GM19467 (cell line): Measurements from ENCODE around the gene GOLGA6L9.
"Not testable (repeated sequence)": the region's sequence is repeated elsewhere in the genome, so short reads cannot be mapped to it uniquely, and the experiment has no call there.

Experiments used
- ATAC-seq: cut with Tn5 transposase; IDR thresholded peaks from one replicate; pipeline ENCODE4 v1.9.1; 2021; ENCODE audit warnings: mild to moderate bottlenecking, moderate library complexity; ENCODE audit not compliant: unreplicated experiment

Gene GOLGA6L9, protein sequence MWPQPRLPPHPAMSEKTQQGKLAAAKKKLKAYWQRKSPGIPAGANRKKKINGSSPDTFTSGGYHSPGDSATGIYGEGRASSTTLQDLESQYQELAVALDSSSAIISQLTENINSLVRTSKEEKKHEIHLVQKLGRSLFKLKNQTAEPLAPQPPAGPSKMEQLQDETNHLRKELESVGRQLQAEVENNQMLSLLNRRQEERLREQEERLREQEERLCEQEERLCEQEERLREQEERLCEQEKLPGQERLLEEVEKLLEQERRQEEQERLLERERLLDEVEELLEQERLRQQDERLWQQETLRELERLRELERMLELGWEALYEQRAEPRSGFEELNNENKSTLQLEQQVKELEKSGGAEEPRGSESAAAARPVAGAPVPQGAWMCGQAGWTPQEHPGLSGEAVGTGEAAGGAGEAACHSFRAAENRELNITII

DNA sequence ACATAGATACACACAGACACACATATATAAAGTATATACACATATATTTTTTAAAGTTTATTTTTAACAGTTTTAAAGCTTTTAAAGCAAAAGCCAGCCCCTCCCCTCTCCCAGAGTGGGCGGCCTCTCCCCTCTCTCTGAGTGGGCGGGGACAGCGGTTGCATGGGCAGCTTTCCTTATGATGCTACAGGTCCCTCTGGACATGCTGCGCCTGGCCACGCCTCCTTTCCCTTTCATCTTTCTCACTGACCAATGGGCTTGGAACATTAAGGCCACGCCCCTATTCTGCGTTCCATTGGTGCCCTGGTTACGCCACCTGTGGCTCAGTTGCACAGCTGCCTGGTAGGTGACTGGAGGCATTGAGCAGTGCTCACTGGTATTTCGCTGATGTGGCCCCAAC lies at the start of gene GOLGA6L9:
TSS of gene GOLGA6L9 (plus strand) at position 124 of the 400 bp plus-strand sequence. CDS start at position 388, 264 bp downstream.
- ATAC-seq: not testable (repeated sequence)

DNA sequence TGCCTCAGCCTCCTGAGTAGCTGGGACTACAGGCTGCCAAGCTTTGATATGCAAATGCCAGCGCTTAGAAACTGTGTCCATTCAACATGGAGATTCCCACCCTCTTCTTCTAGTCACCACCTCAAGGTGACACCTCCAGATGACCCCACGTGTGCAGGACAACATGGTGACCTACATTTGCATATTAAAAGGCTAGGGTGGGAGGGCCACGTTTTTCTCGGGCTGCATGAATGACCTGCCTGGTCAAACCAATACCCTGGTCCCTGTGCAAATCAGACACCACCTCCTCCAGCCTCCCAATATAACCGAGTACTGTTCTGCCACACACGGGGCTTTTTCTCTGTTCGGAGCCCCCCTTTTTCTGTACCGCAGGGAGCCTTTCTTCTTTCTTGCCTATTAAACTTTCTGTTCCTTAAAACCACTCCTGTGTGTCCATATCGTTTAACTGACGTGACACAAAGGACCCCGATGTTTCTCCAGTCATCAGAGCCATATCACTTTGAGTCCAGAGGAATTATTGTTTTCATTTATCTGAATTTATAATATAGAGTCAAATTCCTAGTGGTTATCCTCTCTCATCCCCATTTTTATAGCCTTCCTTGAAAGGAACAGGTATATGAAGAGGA lies 48.2 kb upstream of the GOLGA6L9 start:
- ATAC-seq: not testable (repeated sequence)

DNA sequence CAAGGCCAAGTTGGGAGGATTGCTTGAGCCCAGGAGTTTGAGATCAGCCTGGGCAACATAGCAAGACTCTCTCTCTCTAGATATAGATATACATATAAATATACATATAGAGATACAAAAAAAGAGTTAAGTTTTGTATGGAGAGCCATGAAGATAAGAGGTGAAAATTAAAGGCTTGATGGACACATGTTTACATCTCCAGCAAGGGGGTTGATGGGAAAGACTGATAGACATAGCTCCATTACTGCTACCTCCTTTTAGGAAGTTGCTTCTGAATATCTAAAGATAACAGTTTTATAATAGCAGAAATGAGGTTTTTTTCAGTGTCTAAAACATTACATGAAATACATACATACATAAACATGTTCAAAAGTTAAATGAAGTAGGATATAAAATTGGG lies 42.4 kb upstream of the GOLGA6L9 start:
- ATAC-seq: not testable (repeated sequence)

DNA sequence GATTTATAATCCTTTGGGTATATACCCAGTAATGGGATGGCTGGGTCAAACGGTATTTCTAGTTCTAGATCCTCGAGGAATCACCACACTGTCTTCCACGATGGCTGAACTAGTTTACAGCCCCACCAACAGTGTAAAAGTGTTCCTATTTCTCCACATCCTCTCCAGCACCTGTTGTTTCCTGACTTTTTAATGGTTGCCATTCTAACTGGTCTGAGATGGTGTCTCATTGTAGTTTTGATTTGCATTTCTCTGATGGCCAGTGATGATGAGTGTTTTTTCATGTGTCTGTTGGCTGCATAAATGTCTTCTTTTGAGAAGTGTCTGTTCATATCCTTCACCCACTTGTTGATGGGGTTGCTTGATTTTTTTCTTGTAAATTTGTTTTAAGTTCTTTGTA lies 39.5 kb upstream of the GOLGA6L9 start:
- ATAC-seq: not testable (repeated sequence)

DNA sequence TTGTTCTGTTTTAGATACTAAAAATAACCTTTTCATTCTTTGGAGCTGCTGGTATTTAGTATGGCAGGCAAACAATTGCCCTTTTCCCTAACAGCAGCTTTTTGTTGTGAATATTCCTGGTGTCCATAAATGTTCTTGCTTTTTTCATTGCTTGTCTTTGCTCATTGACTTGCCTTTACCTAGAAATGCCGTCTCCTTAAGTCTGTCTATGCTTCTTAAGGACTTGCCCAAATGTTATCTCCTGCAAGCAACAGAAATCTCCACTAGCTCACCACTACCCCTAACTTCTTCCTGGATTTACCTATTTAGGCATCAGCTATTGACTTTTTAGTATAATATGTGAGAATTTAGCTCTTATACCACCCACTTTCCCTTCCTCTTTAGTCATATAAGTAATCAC lies 37.5 kb upstream of the GOLGA6L9 start:
- not testable (repeated sequence) for ATAC-seq

DNA sequence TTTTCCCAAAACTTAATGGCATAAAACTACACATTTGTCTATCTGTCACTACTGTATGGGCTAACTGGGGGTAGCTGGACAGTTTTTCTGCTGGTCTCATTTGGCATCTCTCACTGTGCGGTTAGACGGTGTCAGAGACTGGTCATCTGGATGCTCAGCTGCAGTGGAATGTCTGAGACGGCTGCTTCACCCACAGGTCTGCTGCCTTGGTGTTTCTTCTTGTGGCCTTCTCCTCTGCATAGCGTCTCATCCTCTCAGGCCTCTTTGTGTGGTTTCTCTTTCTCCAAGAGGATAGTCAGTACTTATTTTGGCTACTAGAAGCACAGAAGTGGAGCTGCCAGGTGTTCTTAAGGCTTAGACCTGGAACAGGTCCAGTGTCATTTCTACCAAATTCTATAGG lies 35.9 kb upstream of the GOLGA6L9 start:
- no peak for ATAC-seq

DNA sequence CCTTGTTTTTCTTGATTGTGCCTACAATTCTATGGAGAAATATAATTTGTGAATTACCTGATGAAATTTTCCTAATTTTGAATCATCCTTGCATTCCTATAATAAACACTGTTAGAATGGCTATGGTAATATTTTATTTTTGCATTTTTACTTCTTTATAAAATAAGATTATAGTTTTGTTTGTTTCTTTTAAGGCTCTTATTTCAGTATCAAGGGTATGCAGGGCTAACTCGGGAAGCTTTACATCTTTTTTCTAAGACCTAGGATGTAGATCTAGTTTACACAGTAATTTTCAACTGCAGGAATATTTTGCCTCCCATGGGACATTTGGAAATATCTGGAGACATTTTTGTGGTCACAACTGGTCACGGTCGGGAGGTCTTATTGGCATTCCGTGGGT lies 33.8 kb upstream of the GOLGA6L9 start:
- ATAC-seq: not testable (repeated sequence)

DNA sequence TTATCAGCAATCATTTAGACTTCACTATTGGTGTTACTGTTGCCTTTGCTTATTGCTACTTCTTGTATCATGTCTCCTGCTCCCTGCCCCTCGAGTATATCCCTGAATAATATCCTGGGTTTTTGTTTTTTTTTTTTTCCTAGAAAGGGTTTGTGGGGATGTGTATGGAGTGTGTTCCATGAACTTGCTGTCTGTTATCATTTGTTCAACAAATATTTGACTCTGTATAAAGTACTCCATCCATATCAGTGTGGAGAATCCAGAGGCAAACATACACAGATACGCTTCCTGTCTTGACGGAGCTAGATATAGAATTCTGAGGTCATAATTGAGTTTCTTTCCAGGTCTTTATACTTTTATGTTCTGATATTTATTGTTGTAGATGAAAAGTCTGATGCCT lies 31.8 kb upstream of the GOLGA6L9 start:
- no peak for ATAC-seq

DNA sequence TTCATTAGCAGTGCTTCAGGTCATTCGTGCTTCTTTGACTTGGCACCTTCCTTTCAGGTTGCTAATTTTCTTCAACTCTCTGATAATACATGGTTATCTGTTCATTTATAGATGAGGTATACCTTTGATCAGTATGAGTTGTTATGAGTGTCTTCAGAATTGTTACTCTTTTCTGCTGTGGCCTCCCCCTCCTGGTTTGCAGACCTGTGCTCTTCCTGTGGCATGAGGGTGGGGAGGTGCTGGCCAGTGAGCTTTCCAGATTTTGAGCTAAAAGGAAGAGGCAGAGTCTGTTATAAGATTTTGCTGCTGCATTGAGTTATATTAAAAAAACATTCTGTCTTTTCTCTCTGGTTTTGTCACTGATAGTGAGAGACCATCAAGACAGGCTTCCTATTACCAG lies 30.8 kb upstream of the GOLGA6L9 start:
- no peak for ATAC-seq

DNA sequence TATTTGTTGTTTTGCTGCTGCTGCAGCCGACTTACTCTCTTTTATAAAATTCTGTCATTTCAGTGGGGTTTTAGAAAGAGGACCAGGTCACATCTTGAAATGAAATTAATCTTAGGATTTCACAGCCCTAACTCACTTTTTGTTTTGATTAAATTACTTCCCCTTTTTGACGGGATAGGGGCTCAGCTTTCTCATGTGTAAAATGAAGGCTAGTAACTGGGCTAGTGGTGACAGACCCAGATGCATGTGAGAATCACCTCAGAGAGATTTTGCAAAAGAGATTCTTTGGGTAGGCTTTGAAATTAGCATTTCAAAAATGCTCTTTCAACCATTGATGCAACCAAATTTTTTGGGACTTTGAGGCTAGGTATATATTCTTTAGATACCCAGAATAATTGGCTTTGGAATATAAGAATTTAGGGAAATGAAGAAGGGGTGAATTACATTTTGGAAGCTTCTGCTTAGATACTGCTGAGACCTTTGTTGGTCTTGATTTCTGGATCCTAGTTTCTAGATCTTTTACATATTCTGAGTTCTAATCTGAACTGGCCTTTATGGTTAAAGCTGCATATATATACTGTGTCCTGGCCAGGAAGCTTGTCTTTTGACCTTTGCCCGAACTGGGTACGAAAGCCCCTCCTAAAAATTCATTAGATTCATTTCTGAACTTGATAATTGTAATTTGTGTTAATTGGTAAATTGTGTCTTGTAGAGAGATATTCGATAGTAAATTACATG lies 30.1 kb upstream of the GOLGA6L9 start:
- ATAC-seq: not testable (repeated sequence)

DNA sequence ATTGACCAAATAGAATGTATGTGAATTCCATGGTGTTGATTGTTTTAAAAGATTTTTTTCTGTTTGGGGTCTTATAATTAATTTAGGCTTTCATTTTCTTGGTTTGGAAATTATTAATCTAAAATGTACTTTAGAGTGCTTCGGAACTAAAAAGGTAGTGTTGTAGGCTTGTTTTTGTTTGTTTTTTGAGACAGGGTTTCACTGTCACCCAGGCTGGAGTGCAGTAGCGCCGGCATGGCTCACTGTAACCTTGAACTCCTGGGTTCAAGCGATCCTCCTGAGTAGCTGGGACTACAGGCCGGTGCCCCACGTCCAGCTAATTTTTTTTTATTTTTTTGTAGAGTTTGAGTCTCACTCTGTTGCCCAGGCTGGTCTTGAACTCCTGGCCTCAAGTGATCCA lies 27.7 kb upstream of the GOLGA6L9 start:
- ATAC-seq: not testable (repeated sequence)

DNA sequence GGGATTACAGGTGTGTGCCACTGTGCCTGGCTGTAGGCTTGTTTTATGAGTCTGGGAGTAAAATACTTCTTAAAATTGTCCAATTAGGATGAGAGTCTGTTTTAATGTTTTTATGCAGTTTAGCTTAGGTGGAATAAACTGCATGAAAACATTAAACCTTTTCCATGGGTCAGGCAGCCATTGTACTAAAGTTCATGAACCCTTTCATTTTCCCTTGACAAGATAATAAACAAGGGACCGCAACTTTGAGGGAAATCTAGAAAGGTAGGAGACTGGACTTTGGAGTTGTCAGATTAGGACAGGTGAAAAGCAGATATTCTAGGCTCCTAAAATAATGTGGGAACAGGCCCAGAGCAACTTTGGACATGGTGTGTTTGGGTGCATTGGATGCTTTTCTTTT lies 27.3 kb upstream of the GOLGA6L9 start:
- not testable (repeated sequence) for ATAC-seq

DNA sequence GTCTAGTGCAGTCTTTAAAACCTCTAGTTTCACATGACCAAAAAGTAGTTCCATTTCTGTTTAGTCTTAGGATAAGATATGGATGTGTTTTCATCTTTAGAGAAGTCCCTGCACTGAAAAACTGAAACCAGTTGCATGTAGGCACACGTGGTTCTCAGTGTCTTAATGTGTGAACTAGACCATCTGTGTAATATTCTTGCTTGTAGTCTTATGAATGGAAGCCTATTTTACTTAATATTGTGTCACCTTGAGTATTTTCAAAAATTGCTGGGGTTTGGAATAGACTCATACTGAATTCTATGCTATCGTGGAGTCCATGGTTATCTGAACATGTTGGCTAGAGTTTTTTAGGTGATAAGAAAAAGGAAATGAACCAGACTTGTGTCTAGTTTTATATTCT lies 23.4 kb upstream of the GOLGA6L9 start:
- ATAC-seq: not testable (repeated sequence)

DNA sequence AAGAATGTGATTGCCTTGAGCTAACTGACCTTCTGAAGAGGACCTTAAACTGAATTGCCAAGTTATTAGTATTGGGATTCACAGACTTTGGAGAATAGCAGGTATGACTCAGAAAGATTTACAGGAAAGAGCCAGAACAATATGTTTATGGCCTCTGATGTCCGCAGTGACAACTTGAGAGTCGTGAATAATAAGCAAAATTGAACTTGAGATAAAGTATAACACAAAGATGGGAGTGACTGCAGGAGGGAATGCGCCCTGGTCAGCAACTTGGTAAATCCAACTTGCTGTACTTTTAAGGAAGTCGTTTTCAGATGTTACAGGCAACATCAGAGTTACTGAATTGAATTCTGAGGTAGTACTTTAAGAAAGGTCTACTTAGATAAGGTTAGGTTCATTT lies 19.3 kb upstream of the GOLGA6L9 start:
- not testable (repeated sequence) for ATAC-seq

DNA sequence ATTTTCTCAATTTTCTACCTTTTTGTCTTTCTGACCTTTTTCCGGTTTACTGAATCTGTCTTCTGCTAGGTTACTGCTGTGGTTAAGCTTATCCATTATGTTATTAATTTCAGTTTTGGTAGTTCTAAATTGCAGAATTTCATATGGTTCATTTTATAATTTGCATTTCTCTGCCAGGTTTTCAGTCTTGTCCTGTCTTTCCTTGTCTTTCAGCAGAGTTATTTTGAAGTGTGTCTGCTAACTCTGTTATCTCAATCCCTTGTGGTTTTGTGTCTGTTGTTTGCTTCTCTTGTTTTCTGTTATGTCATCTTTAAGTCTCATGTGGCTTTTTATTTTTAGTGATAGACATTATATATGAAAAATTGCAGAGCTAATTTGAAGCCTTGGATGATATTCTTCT lies 18.0 kb upstream of the GOLGA6L9 start:
- not testable (repeated sequence) for ATAC-seq

DNA sequence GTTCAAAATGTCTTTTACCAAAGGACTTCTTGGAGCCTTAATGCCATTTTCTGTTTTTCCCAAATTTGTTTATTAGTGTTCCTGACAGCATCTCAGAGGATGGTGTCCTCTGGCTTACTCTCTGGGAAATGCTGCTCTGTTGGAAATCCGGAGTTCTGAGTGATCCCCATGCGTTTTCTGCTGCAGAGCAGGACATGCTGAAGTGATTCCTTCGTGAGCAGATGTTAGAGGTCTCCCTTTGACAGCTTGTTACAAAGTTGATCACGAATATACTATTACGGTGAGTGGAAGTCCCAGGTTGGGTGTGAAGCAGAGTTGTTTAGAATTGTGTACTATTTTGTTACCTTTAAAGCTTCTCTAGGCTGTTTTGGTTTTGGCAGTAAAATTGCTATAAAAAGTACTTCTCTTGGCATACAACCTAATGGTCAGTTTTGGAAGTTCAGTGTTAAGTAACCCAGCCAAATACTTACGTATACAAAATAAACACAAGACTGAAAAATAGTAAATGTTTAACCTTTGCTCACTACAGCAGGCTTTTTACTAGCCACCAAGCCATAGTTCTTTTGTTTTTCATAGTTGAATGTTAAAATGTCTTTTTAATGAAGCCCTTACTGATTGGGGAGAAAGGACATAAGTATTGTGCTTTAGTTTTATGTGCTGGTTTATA lies 15.0 kb upstream of the GOLGA6L9 start:
- not testable (repeated sequence) for ATAC-seq

DNA sequence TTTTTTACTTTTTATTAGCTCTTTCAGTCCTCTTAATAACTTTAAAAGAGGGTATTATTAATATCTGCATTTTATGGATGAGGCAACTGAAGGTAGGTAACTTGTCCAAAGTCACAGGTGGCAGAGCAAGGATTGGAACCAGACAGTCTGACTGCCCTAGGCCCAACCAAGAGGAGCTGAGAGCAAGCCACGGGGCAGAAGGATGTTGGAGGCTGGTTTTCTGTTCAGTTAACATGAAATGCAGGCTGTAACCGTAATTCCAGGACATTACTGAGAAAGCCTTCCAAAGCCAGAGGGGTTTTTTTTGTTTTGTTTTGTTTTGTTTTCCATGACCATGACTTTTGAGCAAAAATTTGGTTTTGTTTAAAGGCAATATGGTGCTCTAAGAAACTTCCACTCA lies 9.1 kb upstream of the GOLGA6L9 start:
- ATAC-seq: not testable (repeated sequence)

DNA sequence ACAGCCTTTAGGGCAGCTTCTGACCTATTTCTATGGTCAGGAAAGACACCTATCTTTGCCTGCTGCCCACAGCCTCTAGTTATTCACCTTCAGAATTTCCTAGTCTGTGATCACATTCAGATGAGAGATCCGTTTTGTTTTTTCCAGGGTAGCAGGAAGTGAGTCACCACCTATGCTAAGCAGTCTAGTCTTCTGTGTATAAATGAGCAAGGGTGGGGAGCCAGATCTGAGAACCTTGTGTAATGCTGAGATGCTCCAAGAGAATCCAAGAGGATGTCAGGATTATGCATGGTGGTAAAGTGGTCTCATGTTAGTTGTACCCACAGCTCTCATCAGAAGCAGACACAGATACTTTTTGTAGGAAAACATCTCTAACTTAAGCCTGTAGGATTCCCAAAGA lies 8.7 kb upstream of the GOLGA6L9 start:
- not testable (repeated sequence) for ATAC-seq

DNA sequence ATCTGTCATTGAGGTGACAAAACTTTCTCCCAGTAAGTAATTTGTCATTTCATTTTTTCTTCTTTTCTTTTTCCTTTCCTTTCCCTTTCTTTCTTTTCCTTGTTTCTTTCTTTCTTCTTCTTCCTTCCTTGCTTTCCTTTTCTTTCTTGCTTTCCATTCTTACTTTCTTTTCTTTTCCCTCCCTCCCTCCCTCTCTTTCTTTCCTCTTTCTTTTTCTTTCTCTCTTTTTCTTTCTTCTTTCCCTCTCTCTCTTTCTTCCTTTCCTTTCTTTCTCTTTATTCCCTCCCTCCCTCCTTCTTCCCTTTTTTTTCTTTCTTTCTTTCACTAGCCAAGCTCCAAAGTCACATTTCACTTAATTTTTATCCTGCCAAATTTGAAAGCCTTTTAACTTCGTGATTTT lies 2.5 kb upstream of the GOLGA6L9 start:
- not testable (repeated sequence) for ATAC-seq

DNA sequence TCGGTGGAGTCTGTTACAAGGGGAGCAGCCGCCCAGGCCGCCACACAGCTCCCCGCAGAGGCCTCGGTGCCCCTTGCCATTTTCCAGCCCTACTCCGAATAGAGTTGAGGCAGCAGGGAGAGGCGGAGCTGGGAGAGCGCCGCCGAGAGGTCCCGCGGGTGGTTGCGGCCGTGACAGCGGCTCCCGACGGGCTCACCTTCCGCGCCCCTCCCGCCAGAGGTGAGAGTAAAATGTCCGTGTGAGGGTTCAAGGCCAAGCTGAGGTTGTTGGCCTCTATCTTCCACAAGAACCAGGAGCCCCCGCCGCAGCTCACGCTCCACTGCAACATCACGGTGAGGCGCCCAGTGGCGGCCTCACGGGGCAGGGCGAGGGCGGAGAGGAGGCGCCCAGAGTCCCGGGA lies 15.8 kb downstream of the GOLGA6L9 start:
- not testable (repeated sequence) for ATAC-seq

DNA sequence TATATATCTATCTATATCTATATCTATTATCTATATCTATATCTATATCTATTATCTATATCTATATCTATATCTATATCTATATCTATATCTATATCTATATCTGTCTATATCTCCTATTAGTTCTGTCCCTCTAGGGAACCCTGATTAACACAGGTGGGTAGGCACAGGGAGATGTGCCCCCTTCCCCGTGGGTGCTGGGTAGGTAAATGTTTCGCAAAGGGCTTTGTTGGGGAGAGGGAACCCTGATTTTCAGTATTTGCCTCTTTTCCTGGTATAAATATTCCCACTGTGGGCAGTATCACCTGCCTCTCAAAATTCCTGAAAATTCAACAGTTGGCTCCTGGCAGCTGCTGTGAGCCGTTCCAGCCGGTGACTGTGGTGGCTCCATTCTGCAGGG lies 27.7 kb downstream of the GOLGA6L9 start:
- not testable (repeated sequence) for ATAC-seq
